HL-60/S4 treated with retinoic acid at 250 ng/mL for 4 days and 3 days (cell line): Measurements from ENCODE around the gene LAMA3.

Source experiments
- in situ Hi-C: fragments of 300-500 bp; cut with MboI; formaldehyde crosslinking; loops from 2 replicates; pipeline ENCODE4 v1.7.0; 2022; ENCODE audit warnings: low sequenced_read_pairs

The LAMA3 gene, protein sequence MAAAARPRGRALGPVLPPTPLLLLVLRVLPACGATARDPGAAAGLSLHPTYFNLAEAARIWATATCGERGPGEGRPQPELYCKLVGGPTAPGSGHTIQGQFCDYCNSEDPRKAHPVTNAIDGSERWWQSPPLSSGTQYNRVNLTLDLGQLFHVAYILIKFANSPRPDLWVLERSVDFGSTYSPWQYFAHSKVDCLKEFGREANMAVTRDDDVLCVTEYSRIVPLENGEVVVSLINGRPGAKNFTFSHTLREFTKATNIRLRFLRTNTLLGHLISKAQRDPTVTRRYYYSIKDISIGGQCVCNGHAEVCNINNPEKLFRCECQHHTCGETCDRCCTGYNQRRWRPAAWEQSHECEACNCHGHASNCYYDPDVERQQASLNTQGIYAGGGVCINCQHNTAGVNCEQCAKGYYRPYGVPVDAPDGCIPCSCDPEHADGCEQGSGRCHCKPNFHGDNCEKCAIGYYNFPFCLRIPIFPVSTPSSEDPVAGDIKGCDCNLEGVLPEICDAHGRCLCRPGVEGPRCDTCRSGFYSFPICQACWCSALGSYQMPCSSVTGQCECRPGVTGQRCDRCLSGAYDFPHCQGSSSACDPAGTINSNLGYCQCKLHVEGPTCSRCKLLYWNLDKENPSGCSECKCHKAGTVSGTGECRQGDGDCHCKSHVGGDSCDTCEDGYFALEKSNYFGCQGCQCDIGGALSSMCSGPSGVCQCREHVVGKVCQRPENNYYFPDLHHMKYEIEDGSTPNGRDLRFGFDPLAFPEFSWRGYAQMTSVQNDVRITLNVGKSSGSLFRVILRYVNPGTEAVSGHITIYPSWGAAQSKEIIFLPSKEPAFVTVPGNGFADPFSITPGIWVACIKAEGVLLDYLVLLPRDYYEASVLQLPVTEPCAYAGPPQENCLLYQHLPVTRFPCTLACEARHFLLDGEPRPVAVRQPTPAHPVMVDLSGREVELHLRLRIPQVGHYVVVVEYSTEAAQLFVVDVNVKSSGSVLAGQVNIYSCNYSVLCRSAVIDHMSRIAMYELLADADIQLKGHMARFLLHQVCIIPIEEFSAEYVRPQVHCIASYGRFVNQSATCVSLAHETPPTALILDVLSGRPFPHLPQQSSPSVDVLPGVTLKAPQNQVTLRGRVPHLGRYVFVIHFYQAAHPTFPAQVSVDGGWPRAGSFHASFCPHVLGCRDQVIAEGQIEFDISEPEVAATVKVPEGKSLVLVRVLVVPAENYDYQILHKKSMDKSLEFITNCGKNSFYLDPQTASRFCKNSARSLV (N-terminal part only)

DNA sequence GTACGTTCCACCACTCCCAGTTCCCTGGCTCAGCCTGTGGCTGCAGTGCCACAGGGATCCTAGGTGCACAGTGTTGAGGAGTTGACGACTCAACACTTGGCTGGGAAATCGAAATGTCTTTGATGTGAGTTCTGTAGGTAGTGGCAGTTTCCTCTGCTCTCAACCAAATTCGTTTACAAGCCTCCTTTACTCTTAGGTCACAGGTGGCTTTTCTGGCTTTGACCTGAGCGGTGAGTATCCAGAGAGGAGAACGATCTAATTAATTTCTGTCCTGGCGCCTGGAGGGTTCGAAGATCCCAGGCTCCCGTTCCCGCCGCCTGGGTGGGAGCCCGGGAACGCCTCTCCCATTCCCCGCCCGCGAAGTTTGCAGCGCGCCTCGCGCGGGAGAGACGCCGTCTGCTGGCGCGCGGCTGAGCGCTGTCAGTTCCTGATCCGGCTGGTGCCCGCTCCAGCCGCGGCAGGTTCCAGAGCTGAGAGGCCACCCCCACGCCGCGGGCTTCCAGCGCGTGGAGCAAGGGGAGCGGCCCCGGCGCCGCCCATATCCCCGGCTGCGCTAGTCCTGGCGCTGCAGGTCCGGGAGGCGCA lies at the start of gene LAMA3:
Gene LAMA3, plus strand, starts transcription at position 423 of the 585 bp plus-strand sequence. CDS start 231 bp downstream, outside the sequence.
- in situ Hi-C loops, result no loop called here

DNA sequence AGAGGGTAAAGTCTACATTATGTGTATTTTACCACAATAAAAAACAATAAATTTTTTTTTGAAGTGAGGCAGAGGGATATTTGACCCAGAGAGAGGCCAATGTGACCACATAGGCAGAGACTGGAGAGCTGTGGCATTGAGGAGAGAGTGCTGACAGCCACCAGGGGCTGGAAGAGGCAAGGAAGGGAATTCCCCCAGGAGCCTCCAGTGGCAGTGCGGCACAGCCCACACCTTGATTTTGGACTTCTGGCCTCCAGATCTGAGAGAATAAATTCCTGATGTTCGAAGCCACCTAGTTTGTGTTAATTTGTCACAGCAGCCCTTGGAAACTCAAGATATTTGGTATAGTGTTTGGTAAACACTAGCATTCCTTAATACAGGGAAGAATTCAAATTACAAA lies 49.2 kb upstream of the LAMA3 start:
- in situ Hi-C loops, result no loop called here

DNA sequence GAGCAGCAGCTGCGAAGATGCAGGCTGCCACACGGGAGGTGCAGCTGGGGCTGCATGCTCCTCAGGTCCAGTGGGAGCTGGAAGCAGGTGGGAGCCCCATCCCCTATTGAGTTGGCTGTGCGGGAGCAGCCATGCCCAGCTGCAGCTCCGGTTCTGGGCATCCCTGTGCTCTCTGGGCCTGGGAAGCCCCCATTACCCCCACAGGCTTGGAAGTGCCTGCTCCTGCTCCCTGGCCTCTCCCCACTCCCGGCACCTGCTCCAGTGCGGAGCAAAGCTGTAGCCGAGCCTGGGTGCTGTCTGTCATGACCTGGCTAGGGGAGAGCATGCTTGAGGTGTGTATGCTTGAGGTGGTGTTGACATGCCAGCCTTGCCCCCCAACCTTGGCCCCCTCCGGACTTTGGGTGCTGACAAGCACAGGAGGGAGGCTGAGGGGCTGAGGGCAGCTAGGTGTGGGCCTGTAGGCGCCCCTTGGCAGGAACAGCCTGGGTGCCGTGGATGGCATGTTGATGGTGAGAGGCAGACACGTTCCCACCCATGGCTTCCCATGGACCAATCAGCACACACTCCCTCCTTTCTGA lies 48.0 kb upstream of the LAMA3 start:
- in situ Hi-C loops, result no loop called here

DNA sequence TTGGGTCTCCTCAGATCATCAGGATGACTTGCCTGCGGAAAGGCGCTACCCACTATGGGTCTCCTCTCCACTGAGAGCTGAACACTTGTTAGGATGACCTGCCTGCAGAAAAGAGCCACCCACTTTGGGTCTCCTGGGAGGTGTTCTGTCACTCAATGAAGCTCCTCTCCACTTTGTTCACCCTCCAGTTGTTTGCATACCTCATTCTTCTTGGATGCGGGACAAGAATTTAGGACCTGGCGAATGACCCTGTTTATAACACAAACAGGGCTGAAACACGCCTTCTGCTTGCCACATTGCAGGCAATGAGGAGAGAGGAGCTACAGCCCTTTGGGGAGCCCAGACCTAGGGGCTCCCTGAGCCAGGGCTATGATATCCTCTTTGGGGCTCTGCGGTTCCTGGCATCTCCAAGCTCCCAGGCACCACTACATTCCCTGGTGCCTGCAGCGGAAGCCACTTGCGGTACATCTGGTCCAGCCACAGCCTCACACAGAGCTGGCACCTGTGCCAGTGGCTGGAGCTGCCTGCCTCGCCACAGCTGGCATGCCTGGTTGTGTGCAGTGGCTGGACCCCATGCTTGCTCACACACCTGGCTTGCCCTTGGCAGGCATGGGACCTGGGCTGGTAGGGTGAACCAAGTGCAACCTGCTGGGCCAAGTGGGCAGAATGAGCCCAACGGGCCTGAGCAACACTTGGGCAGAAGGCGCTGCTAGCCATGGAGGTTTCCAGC lies 47.2 kb upstream of the LAMA3 start:
- in situ Hi-C loops, result no loop called here

DNA sequence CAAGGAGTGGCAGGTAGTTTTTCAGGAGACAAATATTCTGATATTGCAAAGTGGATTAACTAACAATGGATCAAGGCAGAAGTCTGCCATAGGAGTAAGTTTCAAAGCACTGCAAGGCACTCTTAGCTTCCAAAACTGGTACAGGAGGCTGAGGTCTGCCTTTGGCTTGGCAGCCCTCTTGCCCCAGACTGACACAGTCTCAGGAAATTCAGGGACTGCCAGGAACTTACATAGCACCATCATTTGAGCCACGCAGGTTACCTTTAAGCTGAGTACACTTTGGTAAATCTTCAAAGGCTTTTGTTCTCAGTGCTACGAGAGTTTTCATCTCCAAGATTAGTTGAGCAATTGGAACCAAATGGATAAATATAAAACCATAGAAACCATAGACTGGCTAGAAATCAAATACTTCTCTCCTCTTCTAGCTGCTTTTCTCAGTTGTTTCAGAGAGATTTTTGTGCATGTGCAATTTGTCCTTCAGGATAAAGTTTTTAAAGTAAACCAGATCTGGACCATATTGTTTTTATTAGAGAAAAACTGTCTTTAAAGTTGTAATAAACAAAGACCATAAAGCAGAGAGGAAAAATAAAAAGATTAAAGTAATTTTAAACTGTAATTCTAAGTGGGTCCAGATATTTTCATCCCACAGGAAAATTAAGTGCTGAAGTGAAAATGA lies 45.3 kb upstream of the LAMA3 start:
- in situ Hi-C loops, result no loop called here

DNA sequence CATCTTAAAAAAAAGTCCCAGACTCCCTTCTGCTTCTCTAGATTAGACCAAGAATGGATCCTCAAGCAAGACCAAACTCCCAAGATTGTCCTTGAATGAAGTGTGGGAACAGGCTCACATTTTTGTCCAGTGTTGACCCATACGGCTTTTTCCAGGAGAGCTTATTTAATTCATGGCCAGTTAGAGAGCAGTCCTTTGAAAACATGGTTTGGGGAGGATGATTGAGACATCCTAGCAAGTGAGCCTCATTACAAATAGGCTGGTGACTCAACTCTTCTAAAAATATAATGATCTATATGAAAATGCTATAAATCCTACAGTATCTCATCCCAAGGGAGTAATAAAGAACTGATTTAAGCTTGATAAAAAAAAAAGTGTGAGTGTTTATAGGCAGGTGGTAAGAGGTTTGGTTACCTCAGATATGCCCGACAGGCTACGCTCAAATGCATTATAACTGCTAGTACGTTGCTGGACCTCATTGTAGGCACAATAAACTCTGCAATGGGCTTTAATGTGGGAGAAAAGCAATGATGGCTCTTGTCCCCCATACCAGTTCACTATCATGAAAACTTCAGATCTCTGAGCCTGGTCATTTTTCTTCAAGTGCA lies 43.6 kb upstream of the LAMA3 start:
- in situ Hi-C loops, result no loop called here

DNA sequence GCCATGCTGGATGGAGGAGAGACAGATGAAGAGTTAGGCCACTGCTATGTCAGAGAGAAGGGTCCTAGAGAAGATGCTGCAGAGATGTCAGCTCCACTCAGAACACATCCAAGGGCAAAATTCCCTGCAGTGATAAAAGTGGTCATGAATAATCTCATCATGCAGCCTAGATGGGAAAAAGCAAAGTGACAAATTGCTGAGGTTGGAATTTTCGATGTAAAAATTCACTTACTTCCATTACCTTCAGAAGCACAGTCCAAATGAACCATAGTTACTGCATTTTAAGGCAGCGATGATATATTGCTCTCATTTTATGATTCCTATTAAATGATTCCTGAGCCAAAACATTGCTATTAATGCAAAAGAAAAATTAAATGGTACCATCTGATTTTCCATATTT lies 43.0 kb upstream of the LAMA3 start:
- in situ Hi-C loops, result no loop called here

DNA sequence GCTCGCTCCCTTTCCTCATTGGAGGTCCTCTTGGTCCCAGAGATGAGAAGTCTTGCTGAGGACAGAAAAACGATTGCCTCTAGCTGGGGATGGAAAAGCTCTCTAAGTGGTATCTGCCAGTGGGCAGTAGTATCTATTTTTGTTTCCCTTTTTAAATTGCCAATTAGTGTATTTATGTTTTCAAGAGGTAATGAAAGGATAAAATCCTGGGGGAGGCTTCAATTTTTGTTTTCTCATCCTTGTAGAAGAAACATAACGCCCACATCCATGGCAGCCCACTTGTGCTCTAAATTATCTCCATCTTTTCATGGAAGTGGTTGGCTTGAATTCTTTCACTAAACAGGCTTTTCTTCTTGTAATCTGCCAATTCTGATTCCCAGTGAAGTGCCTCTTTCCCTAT lies 40.8 kb upstream of the LAMA3 start:
- in situ Hi-C loops, result no loop called here

DNA sequence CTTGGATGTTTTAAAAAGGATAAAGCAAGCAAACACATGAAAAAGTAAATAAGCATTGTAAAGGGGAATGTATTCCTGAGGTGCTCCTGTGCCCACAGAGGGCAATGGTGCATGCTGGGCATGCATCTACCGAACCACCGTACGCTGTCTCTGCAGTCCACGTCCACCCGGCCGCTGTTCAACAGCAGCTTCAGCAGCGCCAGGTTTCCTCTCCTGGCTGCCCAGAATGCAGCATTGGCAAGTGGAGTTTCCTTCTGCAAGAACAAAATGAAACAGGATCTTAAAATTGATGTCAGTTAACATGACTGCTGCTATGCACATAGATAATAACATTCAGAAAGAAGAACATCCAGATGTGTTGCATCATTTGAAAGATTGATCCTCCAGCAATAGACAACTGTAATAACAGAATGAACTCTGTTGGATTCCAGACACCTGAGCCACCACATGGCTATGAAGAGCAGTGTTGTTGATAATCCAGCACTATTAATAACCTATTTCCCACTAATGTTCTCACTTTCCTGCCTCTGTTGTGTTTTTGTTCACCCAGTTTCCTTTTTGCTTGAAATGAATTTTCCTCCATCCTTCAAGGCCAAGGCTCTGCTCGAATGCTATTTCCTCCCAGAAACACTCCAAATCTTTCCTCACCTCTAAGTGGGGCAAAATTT lies 40.2 kb upstream of the LAMA3 start:
- in situ Hi-C loops, result no loop called here

DNA sequence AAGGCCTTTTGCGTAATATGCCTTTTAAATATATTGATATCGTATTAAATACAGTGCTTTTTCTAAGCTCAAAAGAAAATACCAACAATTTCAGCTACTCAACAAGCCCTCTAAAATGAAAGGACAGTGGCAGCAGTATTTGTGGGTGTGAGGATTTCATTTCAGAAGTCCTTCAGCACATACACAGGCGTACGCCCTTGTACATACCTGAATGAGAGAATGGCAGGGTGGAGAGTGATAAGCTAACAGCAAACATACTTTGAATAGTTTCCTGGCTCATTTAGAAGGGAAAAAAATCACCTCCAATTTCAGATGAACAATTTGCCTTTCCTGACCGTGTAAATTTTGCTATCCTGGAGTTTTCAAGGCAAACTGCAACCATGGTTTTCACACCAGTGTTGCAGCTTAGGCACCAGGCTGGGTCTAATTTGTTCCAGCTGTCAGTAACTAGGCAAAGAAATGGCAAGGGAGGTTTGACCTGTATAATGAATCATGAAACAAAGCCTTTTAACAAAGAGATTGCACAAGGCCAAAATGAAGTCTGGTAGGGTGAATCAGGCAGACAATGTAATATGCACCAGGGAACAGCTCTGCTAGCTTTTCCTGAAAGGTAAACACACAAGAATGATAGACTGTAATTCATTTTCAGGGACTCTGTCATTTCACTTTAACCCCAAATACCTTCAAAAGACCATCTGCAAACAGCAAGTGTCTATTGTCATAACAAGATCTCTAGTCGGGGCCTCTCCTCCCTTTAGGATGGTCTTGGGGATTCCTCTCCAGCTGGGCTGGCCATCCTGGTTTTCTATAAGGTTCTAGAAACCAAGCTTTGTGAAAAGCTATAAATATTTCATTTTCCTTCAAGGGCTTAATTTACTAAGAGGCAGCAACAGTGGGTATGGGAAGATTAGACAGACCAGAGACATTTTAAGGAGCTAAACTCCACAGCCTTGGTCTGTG lies 38.0 kb upstream of the LAMA3 start:
- in situ Hi-C loops, result no loop called here

DNA sequence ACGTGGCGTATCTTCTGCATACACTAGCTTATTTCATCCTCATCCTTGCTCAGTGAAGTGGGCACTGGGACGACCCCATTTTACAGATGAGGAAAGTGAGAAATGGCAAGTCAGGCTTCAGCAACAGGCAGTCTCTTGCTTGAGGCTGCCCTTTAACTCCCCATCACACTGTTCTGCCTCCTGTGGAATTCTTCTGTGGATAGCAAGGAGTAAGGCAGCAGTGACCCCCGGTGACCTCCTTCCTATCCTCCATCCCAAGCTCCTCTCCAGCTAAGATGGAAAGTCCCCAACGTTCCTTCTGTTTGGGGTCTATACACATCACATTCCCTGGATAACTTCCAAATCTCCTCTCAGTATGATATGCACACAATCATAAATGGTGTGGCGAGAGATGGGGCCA lies 37.0 kb upstream of the LAMA3 start:
- in situ Hi-C loops, result no loop called here

DNA sequence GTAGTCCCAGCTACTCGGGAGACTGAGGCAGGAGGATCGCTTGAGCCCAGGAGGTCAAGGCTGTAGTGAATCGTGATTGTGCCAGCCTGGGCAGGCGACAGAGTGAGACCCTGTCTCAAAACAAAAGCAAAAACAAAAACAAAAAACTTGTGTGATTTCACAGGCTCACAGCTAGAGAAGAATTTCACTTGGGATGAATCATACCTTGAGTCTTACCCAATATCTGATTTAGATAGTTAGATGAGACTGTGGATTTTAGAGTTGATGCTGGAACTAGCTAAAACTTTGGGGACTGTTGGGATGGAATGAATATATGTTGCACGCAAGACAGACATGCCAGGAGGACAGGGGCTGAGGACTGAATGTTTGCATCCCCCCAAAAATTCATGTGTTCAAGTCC lies 31.0 kb upstream of the LAMA3 start:
- in situ Hi-C loops, result no loop called here

DNA sequence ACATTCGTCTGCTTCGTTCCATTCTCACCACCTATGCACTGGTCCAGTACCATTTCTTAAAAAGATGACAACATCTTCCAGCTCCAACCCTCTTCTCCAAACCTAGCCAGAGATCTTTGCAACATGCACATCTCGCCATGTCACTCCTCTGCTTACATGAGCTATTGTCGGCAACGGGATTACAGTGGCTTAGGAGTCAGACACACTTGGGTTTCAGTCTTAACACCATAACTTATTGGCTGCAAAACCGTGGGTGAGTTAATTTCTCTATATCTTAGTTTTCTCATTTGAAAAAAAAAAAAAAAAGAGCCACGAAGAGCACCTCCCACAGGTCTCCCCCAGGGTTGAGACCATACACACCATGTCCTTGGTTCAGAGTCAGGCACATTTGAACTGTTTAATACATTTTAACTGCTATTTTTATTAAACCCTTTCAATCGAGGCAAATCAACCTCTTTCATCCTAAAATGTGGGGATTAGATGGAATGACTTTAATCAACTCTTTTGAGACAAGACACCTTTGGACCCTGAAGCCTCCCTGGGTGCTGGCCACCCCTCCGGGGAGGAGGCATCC lies 27.4 kb upstream of the LAMA3 start:
- in situ Hi-C loops, result no loop called here

DNA sequence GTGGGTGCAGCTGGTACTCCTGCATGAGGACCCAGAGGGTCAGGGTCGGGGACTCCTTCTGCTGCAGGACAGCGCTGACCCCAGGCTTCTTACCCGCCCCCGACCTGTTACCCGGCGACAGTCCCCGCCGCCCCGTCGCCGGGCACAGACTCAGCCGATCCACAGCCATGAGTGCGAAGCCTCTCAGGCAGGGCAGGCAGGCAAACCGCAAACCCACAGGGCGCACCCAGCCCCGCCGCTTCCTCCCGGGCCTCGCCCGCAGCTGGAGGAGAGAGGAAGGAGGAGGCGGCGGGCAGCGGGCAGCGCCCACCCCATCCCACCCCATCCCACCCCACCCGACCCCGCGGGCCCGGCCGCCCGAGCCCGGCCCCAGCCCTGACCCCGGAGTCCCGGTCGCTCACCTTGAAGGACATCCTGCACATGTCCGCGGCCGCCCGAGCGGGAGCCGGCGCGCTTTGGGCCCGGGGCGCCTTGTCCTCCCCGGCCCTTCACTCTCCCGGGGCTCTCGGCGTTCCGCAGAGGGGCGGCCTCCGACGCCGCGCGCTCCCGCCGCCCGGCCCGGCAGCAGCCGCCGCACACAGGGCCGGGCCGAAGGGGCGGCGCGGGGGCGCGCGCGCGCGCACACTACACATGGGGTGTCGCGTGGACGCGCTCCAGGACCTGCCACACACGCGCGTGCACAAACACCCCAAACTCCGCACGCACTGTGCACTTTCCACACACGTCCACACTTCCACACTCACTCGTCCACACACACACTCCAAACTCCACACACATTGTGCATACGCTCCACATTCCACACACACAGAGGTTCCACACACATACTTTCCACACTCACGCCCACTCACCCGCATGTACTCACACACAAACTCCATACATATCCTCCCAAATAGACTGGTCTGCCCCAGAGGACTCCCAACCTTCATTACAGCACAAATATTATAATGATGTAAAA lies 26.7 kb upstream of the LAMA3 start, which contains the start of gene ANKRD29:
Gene ANKRD29, minus strand, starts transcription at position 603 of the 955 bp plus-strand sequence. Its CDS starts 181 bp downstream, at position 422.
- in situ Hi-C loops, result no loop called here

DNA sequence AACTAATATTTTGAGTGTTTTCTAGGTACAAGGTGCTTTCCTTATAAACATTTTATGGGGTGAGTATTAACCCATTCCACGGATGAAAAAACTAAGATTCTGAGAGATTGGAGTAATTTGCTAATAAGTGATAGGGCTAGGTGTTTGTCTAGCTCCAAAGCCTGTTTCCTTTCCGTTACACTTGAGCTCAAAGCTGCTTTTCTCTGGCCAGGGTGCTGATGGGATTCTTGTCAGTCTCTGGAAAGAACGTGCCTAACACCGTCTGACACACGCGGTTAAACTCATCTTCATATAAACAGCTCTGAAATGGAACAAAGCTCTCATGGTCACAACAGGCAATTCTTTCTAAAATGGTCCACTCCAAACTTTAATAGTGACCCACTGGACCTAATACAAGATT lies 24.6 kb upstream of the LAMA3 start:
- in situ Hi-C loops, result no loop called here

DNA sequence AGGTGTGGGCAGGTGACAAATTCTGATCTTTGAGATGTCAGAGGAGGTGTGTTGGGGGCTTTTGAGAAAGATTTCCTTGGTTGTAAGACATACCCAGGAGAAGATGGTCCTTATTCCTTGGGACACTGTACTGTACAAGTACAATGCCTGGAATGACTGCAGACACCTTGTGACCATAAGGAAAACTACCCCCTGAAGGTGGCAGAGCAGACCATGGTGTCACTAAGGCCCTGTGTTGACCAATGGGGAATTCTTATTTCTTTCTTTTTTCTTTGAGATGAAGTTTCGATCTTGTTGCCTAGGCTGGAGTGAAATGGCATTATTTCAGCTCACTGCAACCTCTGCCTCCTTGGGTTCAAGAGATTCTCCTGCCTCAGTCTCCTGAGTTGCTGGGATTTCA lies 22.1 kb upstream of the LAMA3 start:
- in situ Hi-C loops, result no loop called here
